Measurements from ENCODE around the gene BTBD3.

Gene BTBD3

GRCh38 chr20:11921321-11921720 lies 3.6 kb downstream of the BTBD3 start:
- Histone ChIP-seq H3K4me2 (ENCODE audit: low read depth, low read length, poor library complexity, severe bottlenecking) (no peak overlapping the region), H3K9me2 (replicated peaks; ENCODE audit: insufficient read depth, low read length) (no peaks in the 10 kb centered on the region), H3K9me3 (ENCODE audit: insufficient read depth, low read length) (no peaks in the 10 kb centered on the region), H3K36me3 (ENCODE audit: low read length) (no peaks in the 10 kb centered on the region), H3K4me3 (ENCODE audit: insufficient read depth, low read length, poor library complexity, severe bottlenecking) (no peak overlapping the region), H3K9ac (ENCODE audit: low read length) (no peak overlapping the region), H3F3A (ENCODE audit: insufficient read depth) (no peaks in the 10 kb centered on the region), H3K79me2 (ENCODE audit: insufficient read depth, low read length) (no peaks in the 10 kb centered on the region), H2AFZ (ENCODE audit: low read depth, low read length, severe bottlenecking) (no peak overlapping the region), H3K27ac (ENCODE audit: low read depth, low read length) (no peak overlapping the region), H3K27me3 (ENCODE audit: low read length) (no peaks in the 10 kb centered on the region), H4K20me1 (ENCODE audit: low read depth, low read length) (no peaks in the 10 kb centered on the region)
- no peak for TF ChIP-seq CTCF (IDR thresholded peaks at IDR 0.05; ENCODE audit: insufficient read depth, low read length, poor library complexity, severe bottlenecking)
- TF ChIP-seq EZH2phosphoT487 (conservative IDR thresholded peaks at IDR 0.05; ENCODE audit: low read length): no peak

- no peaks in the 10 kb centered on the region for H3K9me3 ChIP-seq (ENCODE audit: insufficient read depth, low read length)
- no peak overlapping the region for H3K27ac ChIP-seq (ENCODE audit: low read depth, low read length)
- no peaks in the 10 kb centered on the region for H4K20me1 ChIP-seq (ENCODE audit: low read depth, low read length)
- H3K9ac ChIP-seq (ENCODE audit: low read length): no peak overlapping the region
- no peak overlapping the region for H2AFZ ChIP-seq (ENCODE audit: low read depth, low read length, severe bottlenecking)
- no peaks in the 10 kb centered on the region for H3F3A ChIP-seq (ENCODE audit: insufficient read depth)
- no peak overlapping the region for H3K4me2 ChIP-seq (ENCODE audit: low read depth, low read length, poor library complexity, severe bottlenecking)
- H3K4me3 ChIP-seq (ENCODE audit: insufficient read depth, low read length, poor library complexity, severe bottlenecking): no peak overlapping the region
- H3K9me2 ChIP-seq (replicated peaks; ENCODE audit: insufficient read depth, low read length): no peaks in the 10 kb centered on the region
- no peak for TF ChIP-seq CTCF (IDR thresholded peaks at IDR 0.05; ENCODE audit: insufficient read depth, low read length, poor library complexity, severe bottlenecking)
- TF ChIP-seq EZH2phosphoT487 (conservative IDR thresholded peaks at IDR 0.05; ENCODE audit: low read length): no peak
- H3K27me3 ChIP-seq (ENCODE audit: low read length): no peaks in the 10 kb centered on the region
- no peaks in the 10 kb centered on the region for H3K36me3 ChIP-seq (ENCODE audit: low read length)
- no peaks in the 10 kb centered on the region for H3K79me2 ChIP-seq (ENCODE audit: insufficient read depth, low read length)
Measured at GRCh38 chr20:11922561-11922960, 4.9 kb downstream of the BTBD3 start.

- H3K4me3 ChIP-seq (ENCODE audit: insufficient read depth, low read length, poor library complexity, severe bottlenecking): no peak overlapping the region
- no peak overlapping the region for H2AFZ ChIP-seq (ENCODE audit: low read depth, low read length, severe bottlenecking)
- no peaks in the 10 kb centered on the region for H3F3A ChIP-seq (ENCODE audit: insufficient read depth)
- H3K36me3 ChIP-seq (ENCODE audit: low read length): no peaks in the 10 kb centered on the region
- H4K20me1 ChIP-seq (ENCODE audit: low read depth, low read length): no peaks in the 10 kb centered on the region
- H3K9me2 ChIP-seq (replicated peaks; ENCODE audit: insufficient read depth, low read length): no peaks in the 10 kb centered on the region
- no peaks in the 10 kb centered on the region for H3K79me2 ChIP-seq (ENCODE audit: insufficient read depth, low read length)
- H3K9ac ChIP-seq (ENCODE audit: low read length): no peak overlapping the region
- H3K4me2 ChIP-seq (ENCODE audit: low read depth, low read length, poor library complexity, severe bottlenecking): no peak overlapping the region
- TF ChIP-seq CTCF (IDR thresholded peaks at IDR 0.05; ENCODE audit: insufficient read depth, low read length, poor library complexity, severe bottlenecking): no peak
- TF ChIP-seq EZH2phosphoT487 (conservative IDR thresholded peaks at IDR 0.05; ENCODE audit: low read length): no peak
- H3K27me3 ChIP-seq (ENCODE audit: low read length): no peaks in the 10 kb centered on the region
- no peak overlapping the region for H3K27ac ChIP-seq (ENCODE audit: low read depth, low read length)
- no peaks in the 10 kb centered on the region for H3K9me3 ChIP-seq (ENCODE audit: insufficient read depth, low read length)
Measured at GRCh38 chr20:11924923-11925322, 7.2 kb downstream of the BTBD3 start.

Measured in SU-DHL-6 (cell line).